ENCODE measurements around the gene NDST1. TPM values are rescaled to one million over a fixed set of nuclear protein-coding genes. Genes with fewer than 3 reads are reported as not detected.
A peak's percentile ranks its signal among the peaks of the same experiment; 100 is the strongest.

Gene NDST1
- total RNA-seq, 4 donors from 2014 or later = 36.1 to 70.5 (median 50.5) TPM

DNA sequence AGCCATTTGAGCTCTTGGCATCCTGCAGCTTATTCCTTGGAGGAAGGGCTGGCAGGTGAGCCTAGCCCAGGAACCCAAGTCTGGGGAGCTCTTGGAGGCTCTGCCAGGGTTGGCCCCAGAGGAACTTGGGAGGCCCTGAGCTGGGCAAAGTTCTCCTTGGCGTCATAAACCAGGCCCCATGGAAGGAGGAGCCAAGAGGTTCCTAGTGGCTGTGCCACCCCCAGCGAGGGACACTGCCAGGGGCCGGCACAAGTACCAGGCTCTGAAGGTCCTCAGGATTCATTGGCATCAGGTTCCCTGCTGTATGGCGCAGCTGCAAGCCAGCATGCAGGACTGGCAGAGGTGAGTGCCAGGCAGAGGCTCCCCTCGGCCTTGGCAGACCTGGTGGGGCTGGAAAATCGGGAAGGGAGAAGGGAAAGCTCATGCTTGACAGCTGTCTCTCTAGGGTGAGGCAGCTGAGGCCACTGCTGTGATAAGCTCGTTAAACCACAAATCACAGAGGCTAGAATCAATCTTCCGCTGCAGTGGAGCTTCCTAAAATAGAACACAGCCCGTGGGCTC is 77.9 kb downstream of the NDST1 start:
- DNase-seq (peak in 1 of 2 donors; percentile 30), ATAC-seq (peak in 1 of 2 donors; percentile 10)
- Histone ChIP-seq H3K27me3 (no peaks in the 10 kb centered on the region), H3K4me3 (peak overlapping the region in 3 of 4 donors; percentile 27 to 31 (median 31)), H3K27ac (peak overlapping the region; percentile 73 to 84 (median 80)), H3K9me3 (no peaks in the 10 kb centered on the region), H3K4me1 (peaks cover 18 to 35% of the 10 kb centered on the region in 2 donors), H3K36me3 (no peaks in the 10 kb centered on the region)
- in situ Hi-C loops (cut with MboI; ENCODE audit: low sequenced_read_pairs in 4 of 4) = no loop called here
- no peak for TF ChIP-seq POLR2A (IDR thresholded peaks at IDR 0.05)
- TF ChIP-seq, protein P1, sequence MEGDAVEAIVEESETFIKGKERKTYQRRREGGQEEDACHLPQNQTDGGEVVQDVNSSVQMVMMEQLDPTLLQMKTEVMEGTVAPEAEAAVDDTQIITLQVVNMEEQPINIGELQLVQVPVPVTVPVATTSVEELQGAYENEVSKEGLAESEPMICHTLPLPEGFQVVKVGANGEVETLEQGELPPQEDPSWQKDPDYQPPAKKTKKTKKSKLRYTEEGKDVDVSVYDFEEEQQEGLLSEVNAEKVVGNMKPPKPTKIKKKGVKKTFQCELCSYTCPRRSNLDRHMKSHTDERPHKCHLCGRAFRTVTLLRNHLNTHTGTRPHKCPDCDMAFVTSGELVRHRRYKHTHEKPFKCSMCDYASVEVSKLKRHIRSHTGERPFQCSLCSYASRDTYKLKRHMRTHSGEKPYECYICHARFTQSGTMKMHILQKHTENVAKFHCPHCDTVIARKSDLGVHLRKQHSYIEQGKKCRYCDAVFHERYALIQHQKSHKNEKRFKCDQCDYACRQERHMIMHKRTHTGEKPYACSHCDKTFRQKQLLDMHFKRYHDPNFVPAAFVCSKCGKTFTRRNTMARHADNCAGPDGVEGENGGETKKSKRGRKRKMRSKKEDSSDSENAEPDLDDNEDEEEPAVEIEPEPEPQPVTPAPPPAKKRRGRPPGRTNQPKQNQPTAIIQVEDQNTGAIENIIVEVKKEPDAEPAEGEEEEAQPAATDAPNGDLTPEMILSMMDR (IDR thresholded peaks at IDR 0.05 in 4 of 5, conservative IDR thresholded peaks at IDR 0.05 in 1 of 5) = no peak
- intact Hi-C loops (cut with DNase I; ENCODE audit: low total_unique reads) = no loop called here

DNA sequence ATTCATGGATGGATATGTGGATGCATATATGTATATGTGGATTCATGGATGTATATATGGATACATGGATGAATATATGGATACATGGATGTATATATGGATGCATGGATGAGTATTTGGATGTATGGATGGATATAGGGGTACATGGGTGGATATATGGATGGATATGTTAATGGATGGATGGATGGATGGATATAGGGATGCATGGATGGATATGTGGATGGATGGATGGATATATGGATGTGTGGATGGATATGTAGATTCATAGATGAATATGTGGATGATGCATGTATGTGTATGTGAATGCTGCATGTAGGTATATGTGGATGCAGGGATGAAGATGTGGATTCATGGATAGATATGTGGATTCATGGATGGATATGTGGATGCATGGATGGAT is 79.1 kb downstream of the NDST1 start:
- Histone ChIP-seq H3K36me3 (no peaks in the 10 kb centered on the region), H3K9me3 (no peaks in the 10 kb centered on the region), H3K27ac (no peak overlapping the region), H3K4me3 (no peak overlapping the region), H3K4me1 (peaks cover 25 to 45% of the 10 kb centered on the region in 2 donors), H3K27me3 (no peaks in the 10 kb centered on the region)
- in situ Hi-C loops (cut with MboI; ENCODE audit: low sequenced_read_pairs in 4 of 4) (no loop called here), intact Hi-C loops (cut with DNase I; ENCODE audit: low total_unique reads) (no loop called here)
- no peak for DNase-seq
- ATAC-seq = no peak
- TF ChIP-seq, protein P1 (IDR thresholded peaks at IDR 0.05 in 4 of 5, conservative IDR thresholded peaks at IDR 0.05 in 1 of 5) = no peak
- TF ChIP-seq POLR2A (IDR thresholded peaks at IDR 0.05) = no peak

DNA sequence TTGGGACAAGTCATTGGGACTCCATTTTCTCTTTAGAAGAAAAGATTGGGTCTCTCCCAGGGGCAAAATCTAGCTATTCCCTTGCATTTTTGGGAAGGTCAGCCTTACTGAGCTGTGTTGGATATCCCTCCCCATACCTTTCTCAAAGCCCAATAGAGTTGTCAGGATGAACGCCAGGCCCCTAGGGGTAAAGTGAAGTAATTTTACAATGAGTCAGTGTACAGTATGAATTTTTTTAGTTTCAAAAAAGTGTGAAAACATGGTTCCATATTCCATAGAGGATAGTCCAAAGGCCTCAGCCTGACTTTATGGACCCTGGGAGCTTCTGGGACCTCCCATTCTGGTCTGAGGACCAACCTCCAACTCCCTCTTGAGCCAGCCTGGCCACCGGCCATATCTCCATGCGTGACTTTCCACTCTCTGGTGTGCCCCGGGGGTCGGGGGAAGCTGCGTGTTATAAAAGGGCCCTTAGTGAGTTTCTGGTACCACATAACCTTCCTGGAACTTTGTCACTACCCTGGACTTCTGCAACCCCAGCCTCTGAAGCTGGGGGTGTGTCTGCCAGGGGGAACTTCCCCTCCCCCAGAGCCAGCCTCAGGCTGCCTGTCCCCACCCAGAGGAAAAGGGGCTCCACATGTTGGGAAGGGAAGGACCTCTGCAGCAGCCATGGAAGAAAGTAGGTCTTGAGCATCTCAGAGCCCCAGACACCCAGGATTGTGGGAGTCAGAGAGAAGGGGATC is 80.1 kb downstream of the NDST1 start:
- ATAC-seq = no peak
- TF ChIP-seq, protein P1 (IDR thresholded peaks at IDR 0.05 in 4 of 5, conservative IDR thresholded peaks at IDR 0.05 in 1 of 5) = no peak
- TF ChIP-seq POLR2A (IDR thresholded peaks at IDR 0.05) = no peak
- Histone ChIP-seq H3K27me3 (no peaks in the 10 kb centered on the region), H3K27ac (peak overlapping the region in 1 of 4 donors; percentile 38), H3K4me1 (peaks cover 32 to 53% of the 10 kb centered on the region in 2 donors), H3K36me3 (no peaks in the 10 kb centered on the region), H3K4me3 (no peak overlapping the region), H3K9me3 (no peaks in the 10 kb centered on the region)
- intact Hi-C loops (cut with DNase I; ENCODE audit: low total_unique reads) (no loop called here), in situ Hi-C loops (cut with MboI; ENCODE audit: low sequenced_read_pairs in 4 of 4) (no loop called here)
- DNase-seq = peak in 1 of 2 donors; percentile 10

DNA sequence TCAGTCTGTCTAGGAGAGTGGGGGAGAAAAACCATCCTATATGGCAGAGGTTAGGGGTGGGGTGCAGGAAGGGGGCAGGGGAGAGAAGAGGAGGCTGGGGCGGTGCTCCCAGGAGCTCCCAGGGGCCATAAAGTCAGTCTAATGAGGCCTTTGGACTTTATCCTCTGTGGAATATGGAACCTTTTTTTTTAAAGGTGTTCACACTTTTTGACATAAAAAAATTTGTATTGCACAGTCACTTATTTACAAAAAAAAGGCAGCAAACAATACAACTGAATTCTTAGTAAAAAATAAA is 80.6 kb downstream of the NDST1 start:
- H3K9me3 ChIP-seq = no peaks in the 10 kb centered on the region
- intact Hi-C loops (cut with DNase I; ENCODE audit: low total_unique reads) (no loop called here), in situ Hi-C loops (cut with MboI; ENCODE audit: low sequenced_read_pairs in 4 of 4) (no loop called here)
- no peaks in the 10 kb centered on the region for H3K27me3 ChIP-seq
- H3K4me1 ChIP-seq = peaks cover 37 to 58% of the 10 kb centered on the region in 2 donors
- TF ChIP-seq, protein P1 (IDR thresholded peaks at IDR 0.05 in 4 of 5, conservative IDR thresholded peaks at IDR 0.05 in 1 of 5) = no peak
- TF ChIP-seq POLR2A (IDR thresholded peaks at IDR 0.05) = no peak
- no peak for DNase-seq
- ATAC-seq = no peak
- H3K4me3 ChIP-seq = no peak overlapping the region
- no peaks in the 10 kb centered on the region for H3K36me3 ChIP-seq
- H3K27ac ChIP-seq = no peak overlapping the region

Measured in gastrocnemius medialis (tissue), 4 donors.